NCI-H510A treated with DMSO at 0.1 percent for 48 hours (cell line): Measurements from ENCODE around the gene KLK13.

Experiments used
- DNase-seq: peaks from one replicate; lab custom pipeline; 2025; lab: John Stamatoyannopoulos, UW

KLK13 gene

DNA sequence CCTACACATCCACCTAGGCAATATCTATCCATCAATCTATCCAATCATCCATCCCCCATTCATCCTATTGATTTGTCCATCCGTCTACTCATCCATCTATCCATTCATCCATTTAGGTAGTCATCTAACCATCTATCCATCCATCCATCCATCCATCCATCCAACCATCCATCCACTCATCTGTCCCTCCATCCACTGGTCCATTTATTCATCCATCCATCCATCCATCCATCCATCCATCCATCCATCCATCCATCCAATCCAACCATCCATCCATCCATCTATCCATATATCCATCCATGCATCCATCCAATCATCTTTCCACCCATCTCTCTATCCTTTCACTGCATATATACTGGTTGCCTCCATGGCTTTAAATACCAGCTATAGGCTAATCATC, 3.9 kb downstream of the KLK13 start:
- DNase-seq = no peak

DNA sequence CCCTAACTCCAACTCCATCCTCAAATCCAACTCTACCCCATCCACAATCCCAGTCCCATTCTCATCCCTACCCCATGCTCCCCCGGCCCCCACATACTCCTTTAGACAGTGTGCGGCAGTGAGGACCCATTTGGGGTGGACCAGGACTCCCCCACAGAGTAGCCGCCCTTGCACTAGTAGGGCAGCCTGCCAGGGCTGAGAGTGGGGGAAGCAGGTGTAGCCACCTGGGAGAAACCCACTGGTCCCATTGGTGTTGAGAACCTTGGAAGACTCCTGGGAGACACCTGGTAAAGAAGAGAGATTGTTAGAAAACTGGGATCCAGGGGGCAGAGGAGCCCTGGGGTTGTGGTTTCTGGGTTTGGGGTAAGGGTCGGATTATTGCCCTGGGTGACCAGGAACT, 4.6 kb downstream of the KLK13 start:
- DNase-seq = no peak

DNA sequence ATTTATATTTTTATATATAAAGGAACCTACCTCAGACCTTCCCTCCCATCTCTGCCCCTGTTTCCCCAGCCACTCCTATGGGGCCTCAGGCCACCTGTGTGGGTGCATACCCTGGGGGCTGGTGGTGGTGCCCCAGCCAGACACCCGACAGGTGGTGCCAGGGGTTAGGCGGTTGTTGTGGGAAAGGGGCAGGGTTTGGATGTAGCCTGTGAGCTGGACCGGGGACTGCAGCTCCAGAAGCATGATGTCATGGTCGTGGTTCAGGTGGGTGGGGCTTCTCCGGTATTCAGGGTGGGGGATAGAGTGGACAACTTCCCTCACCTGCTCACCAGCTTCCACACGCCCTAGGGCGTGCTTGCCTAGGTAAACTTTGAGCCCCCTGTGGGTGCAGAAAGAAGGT, 5.2 kb downstream of the KLK13 start:
- DNase-seq = no peak

DNA sequence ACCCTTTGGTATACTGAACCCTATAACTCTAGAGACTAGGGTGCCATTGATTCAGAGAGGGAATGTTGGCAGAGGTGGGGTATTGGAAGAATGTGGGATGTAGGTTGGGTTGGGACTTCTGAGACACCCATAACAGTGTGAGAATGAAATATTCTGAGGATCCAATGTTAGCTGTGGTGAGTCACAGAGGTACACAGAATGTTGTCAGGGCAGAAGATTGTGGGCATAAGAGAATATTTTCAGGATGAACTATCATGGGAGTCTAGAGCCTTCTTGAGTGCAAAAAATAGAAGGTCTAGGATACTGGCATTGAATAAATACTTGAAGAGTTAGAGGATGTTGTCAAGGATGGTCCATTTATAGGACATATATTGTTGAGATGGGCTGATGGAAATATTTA, 9.0 kb downstream of the KLK13 start:
- no peak for DNase-seq

DNA sequence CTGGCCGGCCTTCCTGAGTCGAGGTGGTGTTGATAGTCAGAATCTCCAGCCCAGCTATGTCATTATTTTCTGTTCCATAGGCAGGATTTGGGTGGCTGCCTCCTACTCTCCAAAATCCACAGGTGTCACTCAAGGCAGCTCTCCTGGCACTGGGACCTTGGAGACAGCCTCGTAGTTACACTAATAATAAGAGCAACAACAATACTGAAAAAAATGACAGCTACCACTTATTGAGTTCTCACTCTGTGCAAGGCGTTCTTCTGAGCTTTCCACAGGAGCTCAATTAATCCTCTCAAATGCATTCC, 17.9 kb downstream of the KLK13 start:
- no peak for DNase-seq

DNA sequence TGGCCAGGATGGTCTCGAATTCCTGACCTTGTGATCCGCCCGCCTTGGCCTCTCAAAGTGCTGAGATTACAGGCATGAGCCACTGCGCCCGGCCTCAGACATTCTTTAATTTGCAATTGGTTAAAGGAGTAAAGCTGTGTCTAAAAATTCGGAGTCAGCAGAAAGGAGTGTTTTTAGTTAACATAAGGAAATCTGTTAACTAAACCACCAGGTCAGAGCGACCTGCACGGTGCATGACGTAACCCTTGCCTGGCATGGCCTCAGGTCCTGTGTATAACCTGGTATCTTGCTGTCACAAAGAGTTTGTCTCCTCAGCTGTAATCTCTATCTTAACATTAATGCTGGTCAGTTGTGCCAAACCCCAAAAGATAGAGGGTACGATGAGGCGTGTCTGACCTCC, 20.6 kb downstream of the KLK13 start:
- DNase-seq = no peak

DNA sequence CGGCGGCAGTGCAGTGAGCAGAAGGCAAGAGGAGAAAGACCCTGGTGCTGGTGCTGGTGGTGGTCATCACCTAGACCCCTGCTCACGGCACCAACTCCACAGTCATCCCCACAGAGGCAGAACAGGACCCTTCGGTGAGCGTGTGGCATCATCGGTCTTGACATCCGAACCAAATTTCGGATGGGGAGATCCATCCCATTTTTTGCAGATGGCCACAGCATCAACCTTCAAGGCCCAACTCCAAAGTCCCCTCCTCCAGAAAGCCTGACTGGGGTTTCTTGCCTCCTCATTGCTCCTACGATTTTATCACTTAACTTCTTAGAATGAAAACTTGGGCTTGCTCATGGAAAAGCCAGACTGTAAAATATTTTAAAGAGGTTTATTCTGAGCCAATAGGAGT, 21.4 kb downstream of the KLK13 start:
- no peak for DNase-seq

DNA sequence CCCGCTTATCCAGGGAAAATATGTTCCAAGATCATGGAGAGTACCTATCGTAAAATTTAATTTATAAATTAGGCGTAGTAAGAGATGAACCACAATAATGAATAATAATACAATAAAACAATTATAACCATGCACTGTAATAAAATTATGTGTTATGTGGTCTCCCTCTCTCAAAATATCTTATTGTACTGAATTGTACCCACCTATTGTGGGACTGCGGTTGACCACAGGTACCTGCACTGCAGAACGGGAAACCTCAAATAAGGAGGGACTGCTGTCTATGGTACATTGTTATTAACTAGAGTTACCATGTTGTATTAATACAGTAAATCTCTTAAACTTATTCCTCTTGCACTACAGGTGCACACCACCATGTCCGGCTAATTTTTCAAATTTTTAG, 24.7 kb downstream of the KLK13 start:
- DNase-seq = no peak

DNA sequence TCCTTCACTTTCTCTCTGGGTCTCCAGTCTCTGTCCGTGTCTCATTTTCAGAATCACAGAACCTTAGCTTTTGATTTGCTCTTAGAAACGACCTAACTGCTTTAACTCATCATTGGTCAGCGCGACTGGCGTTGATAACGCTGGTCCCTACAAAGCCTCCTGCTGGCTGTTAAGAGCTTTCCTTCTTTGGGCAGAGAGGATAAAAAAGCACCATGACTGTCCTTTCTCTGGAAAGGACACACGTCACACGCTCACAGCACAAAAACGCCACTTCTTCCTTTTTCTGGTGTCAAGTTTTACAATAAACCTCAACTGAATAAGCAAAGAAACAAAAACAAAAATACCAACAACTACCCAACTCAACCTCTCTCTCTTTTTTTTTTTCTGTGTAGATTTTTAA, 28.4 kb downstream of the KLK13 start:
- peak; percentile 45 for DNase-seq

DNA sequence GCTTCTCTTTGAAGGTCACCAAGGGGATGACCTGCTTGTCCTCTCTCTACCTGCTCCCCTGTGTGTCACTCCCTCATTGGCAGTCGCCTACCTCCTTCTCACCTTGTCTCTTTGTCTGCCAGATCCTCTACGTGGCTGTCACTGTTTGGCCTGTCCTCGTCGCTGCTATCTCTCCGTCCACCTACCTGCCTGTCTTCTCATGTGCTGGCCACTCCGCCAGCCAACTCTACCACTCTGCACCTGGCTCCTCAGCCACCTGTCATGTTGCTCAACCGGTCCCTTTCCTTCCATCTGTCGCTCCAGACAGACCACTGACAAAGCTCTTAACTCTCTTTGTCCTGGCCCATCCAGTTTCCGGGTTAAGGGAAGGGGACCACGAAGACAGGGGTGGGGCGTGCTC, 30.2 kb downstream of the KLK13 start, which contains the start of gene KLK12:
TSS of gene KLK12 (minus strand) at position 299 of the 400 bp plus-strand sequence. CDS start 381 bp downstream, outside the sequence.
- DNase-seq = peak; percentile 94

DNA sequence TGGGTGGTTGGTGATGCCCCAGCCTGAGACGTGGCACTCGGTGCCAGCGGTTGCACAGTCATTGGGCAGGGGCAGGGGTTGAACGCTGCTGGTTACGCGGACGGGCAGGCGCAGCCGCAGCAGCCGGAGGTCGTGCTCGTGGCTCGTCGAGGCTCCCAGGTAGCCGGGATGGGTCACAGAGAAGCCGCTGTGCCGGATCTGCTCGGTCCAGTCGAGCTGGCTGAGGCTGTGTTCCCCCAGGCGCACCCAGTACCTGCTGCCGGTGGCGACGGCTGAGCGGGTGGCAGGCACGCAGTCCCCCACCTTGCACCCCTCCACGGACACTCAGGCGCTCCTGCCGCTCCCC, 33.0 kb downstream of the KLK13 start:
- no peak for DNase-seq

DNA sequence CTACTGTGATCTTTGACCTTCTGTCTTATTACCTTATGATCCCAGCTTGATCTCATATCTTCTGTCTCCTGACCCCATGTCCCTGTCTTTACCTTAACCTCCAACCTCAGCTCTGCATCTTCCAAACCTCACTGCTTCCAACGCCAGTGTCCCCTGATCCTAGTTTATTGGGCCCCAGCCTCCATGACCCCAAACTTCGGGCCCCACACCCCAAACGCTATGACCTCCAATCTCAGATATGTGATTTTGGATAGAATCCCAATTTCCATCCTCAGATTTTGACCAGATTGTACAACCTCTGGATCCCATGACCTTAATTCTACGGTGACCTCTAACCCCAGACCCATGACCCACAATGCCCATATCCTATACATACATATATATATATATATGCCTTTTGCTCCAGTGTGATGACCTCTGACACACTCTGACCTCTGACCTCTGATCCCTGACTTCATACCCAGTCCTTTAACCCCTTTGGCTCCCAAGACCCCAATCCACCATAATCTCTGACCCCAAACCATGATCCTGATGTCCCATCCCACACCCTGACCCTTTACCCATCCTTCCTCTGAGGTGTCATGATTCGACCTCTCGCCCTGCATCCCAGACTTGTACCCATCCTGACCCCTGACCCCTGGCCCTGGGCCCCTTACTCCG, 33.5 kb downstream of the KLK13 start:
- no peak for DNase-seq

DNA sequence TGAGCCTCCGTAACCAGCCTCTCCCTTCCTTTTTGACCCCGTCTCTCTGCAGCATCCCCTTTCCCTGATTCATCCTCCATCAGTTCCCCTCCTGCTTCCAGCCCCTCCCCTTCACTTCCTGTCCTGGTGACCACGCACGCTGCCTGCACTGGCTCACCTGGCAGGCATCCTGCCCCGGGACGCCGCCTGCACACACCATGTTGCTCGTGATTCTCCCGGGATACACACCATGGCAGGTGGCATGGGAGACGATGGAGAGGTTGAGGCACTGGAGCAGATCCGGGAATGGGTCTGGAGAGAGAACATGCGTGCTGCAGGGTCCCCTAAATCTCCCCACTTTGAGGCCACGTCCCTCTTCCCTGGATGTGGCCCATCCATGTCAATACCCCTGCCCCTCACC, 34.3 kb downstream of the KLK13 start:
- no peak for DNase-seq

DNA sequence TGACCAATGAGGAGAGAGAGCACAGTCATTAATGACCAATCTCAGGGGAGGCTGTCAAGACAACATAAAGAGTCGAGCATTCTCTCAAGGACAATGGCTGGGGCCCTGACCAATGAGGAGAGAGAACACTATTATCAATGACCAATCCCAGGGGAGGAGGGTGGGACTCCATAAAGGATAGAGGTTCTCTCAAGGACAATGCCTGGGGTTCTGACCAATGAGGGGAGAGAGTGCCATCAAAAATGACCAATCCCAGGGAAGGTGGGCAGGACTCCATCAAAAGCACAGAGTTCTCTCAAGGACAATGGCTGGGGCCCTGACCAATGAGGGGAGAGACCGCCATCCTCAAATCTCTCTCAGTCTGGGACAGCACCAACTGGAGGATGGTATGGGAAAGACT, 35.2 kb downstream of the KLK13 start:
- DNase-seq = no peak

DNA sequence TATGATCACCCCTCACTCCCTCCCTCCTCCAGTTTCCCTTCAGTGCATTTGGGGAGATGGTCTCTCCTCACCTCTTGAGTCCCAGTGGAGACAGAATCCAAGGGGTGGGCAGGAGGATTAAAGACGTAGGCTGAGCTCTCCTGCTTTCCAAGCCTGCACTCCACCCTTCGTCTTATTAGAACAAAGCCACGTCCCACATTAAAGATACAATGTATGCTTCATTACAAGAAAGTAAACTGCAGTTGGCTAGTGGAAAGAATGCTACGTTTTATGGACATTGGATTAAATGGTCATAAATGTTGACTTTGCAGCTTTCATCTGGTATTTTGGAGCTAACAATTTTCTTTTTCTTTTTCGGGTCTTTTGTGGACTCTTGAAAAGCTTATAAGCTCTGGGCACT, 37.0 kb downstream of the KLK13 start:
- no peak for DNase-seq

DNA sequence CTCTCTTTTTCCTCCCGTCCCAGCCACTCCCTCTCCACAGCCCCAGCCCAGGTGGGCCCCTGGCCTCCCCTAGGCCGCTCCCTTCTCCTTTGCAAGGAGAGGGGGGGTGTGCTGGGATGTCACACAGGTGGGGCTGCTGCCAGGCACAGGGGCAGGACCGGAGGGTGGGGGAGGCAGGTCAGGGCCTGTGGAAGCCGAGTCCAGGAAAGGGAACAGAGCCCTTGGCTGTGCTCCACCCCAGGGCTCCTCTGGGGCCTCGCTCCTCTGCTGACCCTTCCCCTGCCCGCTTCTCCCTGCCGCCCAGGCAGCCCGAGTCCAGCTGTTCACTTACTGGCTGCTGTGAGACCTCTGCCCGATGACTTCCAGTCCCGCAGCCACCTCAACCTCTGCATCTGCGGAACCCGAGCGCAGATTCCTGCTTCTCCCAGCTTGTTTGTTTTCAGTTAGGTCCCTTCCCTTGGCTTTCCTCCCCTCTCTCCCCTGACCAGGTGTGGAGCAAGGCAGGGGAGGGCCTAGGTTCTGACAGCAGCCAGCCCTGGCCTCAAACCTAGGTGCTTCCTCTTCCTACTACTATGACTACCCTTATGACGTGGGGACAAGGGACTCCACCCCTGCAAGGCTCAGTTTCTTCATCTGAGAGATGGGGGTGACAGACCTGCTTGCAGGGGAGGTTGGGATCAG, 37.6 kb downstream of the KLK13 start:
- DNase-seq = peak; percentile 19

DNA sequence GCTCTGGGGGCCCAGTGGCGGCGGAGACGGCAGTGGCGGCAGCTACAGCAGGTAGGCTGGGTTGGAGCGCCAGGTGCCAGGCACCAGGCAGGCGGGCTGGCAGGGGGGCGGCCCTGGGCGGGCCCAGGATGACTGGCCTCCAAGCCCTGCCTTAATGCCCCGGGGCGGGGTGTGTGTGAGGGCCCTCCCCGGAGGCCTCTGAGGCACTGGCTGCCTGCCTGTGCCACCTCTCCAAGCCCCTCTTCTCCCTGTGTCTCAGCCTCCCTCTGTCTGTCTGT, 38.4 kb downstream of the KLK13 start, which contains the start of gene KLK11:
TSS of gene KLK11 (minus strand) at position 63 of the 278 bp plus-strand sequence. CDS start 985 bp downstream, outside the sequence.
- DNase-seq = peak; percentile 60

DNA sequence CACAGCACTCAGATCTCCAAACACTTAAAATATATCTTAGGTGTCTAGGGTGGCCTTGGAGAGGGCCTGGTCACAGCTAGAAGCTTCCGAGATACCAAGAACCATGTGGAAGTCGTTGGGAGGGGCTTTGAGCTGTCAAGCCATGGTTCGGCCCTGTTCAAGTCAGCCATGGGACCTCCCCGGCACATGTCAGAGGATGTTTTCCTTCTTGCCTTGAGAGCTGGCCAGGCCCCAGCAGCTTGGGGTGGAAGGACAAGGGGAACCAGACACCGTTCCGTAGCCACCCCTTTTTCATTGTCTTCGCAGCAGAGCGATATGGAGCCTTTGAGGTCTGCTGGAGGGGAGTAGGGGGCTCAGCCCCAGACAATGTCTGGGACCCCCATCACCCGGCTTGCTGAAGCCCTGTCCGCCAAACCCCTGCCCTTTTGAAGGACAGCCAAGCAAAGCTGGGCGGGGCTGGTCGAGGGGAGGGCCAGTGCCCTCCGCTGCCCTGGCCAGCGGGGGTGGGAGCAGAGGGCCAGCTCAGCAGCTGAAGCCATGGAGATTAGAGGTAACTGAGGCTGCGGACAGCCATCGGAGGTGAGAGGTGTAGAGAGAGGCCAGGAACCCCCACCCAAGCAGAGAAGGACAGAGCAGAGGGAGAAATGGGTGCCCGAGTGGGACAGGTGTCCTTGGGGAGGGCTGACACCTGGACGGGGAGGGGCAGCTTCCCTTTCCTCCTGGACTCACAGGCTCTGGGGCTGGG, 38.9 kb downstream of the KLK13 start:
- no peak for DNase-seq

DNA sequence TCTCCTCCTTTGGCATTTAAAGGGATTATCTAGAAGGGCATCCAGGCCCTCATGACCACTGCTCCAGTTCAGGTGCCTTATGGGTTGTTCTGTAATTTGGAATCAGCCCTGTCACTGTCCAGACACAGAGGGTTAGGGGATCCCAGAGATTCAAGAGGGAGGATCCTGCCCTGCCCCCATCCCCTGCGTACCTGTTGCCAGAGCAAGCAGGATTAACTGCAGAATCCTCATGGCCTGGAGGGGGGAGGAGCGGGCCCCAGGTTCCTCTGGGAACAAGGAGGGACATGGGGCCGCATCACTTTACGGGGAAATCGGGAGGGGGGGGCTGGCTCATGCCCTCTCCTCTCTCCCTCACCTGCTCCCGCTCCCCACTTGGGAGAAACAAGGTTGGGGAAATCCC, 39.5 kb downstream of the KLK13 start:
- DNase-seq = peak; percentile 18

DNA sequence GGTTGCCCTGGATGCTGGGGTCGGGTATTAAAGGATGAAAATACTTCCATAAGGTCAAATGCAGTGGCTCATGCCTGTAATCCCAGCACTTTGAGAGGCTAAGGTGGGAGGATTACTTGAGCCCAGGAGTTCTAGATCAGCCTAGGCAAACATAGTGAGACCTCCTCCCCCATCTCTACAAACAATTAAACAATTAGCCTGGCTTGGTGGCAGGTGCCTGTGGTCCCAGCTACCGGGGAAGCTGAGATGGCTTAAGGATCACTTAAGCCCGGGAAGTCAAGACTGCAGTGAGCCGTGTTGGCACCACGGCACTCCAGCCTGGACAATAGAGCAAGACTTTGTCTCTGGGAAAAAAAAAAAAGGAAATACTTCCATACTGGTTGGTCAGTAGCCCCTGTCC, 40.0 kb downstream of the KLK13 start:
- peak; percentile 69 for DNase-seq

DNA sequence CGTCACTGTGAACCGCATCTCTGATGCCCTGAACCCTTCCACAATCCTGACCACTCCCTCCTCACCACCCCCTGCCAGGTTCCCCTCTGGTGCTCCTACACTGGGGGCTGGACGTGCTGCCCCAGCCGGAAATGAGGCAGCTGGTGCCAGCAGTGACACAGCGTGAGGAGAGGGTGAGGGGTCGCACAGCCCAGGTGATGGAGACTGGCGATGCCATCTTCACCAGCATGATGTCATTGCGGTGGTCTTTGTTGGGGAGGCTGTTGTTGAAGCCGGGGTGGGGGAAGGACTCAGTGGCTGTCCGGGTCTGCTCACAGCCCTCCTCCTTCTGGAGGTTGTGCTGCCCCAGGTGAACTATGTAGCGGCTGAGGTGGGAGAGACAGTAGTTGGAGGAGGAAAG, 40.9 kb downstream of the KLK13 start:
- DNase-seq = no peak

DNA sequence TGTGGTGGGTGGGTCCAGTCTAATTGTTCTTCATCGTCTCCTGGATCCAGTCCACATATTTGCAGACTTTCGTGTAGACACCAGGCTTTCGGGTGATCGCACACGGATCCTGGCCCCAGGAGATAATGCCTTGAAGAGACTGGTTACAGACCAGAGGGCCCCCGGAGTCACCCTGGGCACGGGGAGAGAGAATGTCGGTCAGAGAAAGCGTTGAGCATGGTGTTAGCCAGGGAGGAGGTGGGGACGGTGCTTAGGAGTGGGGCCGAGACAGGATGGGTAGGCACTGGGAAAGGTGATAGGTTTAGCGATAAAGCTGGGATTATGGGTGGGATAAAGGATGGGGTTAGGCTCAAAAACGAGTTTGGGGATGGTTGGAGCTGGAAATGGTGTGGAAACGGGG, 42.4 kb downstream of the KLK13 start:
- no peak for DNase-seq

DNA sequence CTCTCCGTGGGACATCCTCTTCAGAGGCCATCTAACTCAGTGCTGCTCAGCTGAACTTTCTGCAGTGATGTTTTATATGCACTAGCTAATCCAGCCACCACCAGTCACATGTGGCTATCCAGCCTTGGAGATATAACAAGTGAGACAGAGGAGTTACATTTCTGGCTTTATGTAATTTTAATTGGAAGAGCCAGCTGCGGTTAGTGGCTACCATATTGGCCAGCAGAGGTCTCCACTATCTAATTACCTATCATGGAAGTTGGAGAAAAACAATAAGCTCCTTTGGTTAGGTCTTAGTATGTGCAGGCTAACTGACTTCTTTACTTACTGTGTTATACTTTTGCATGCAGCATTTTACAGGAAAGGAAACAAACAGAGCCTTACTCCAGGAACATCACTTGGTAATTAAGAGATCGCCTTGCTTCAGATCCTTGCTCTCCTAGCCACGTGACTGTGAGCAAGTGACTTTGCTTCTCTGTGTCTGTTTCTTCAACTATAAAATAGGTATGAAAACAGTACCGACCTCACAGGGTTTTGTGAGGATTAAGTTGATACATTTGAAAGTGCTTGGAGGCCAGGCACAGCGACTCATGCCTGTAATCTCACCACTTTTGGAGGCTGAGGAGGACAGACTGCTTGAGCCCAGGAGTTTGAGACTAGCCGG, 43.8 kb downstream of the KLK13 start:
- peak; percentile 73 for DNase-seq
